Smooth muscle cell of the brain vasculature (primary cell): Measurements from ENCODE around the gene OR6K2.

ENCODE experiments used
- DNase-seq: peaks from one replicate; pipeline ENCODE4 v3.0.0-alpha.2; 2012; ENCODE audit warnings: low read depth, low spot score

The OR6K2 gene

GRCh38 chr1:158686111-158687009 lies 14.1 kb downstream of the OR6K2 start, which contains the start of gene SPTA1:
Gene SPTA1, minus strand, starts transcription at chr1:158686715. Its CDS starts 198 bp downstream, at chr1:158686517.
- no peak for DNase-seq

- DNase-seq = no peak
Observed at GRCh38 chr1:158685085-158685484, 15.4 kb downstream of the OR6K2 start.

- DNase-seq = no peak
Observed at GRCh38 chr1:158681606-158682005, 18.8 kb downstream of the OR6K2 start.

GRCh38 chr1:158679289-158679688 lies 21.2 kb downstream of the OR6K2 start:
- no peak for DNase-seq

GRCh38 chr1:158675563-158676323 lies 24.7 kb downstream of the OR6K2 start:
- no peak for DNase-seq

GRCh38 chr1:158674302-158674701 lies 26.1 kb downstream of the OR6K2 start:
- no peak for DNase-seq

- no peak for DNase-seq
Observed at GRCh38 chr1:158666037-158666436, 34.4 kb downstream of the OR6K2 start.

GRCh38 chr1:158654571-158654970 lies 45.9 kb downstream of the OR6K2 start:
- no peak for DNase-seq

GRCh38 chr1:158654086-158654485 lies 46.4 kb downstream of the OR6K2 start:
- DNase-seq = no peak

- DNase-seq = no peak
Observed at GRCh38 chr1:158652721-158653334, 47.6 kb downstream of the OR6K2 start.
